K562 (cell line): Measurements from ENCODE around the gene UBN2. TPM values are rescaled to one million over a fixed set of nuclear protein-coding genes. Genes with fewer than 3 reads are reported as not detected.

Experiments used
- BCLAF1 ChIP-seq, 2 experiments: fragments of 450-650 bp in 1 of 2; IDR thresholded peaks; 2 replicates each; pipeline ENCODE4 v1.6.1; 2011 to 2017; ENCODE audit warnings: low read depth in 2 of 2, antibody characterized with exemption in 1 of 2, borderline replicate concordance in 1 of 2, low read length in 1 of 2, mild to moderate bottlenecking in 1 of 2, mixed read lengths in 1 of 2; ENCODE audit not compliant: control insufficient read depth in 1 of 2
- HDAC2 ChIP-seq: fragments of 450-650 bp; IDR thresholded peaks from 2 replicates; pipeline ENCODE4 v1.6.1; 2016; ENCODE audit warnings: mild to moderate bottlenecking
- HNRNPL ChIP-seq: fragments of 200-400 bp; formaldehyde crosslinking; IDR thresholded peaks from 2 replicates; pipeline ENCODE4 v1.6.1; 2017; ENCODE audit warnings: low read depth, mild to moderate bottlenecking, low read length
- POLR2G ChIP-seq: fragments of 200-400 bp; formaldehyde crosslinking; IDR thresholded peaks from 2 replicates; pipeline ENCODE4 v1.6.1; 2017; ENCODE audit warnings: low read depth, mild to moderate bottlenecking, antibody characterized with exemption, low read length, moderate library complexity
- SIN3A ChIP-seq, 2 experiments: fragments of 150-350 bp in 1 of 2; IDR thresholded peaks; 2 replicates each; pipeline ENCODE4 v1.6.1; 2011 to 2016; ENCODE audit warnings: borderline replicate concordance in 2 of 2, low read depth in 2 of 2, low read length in 2 of 2, mild to moderate bottlenecking in 2 of 2, moderate library complexity in 2 of 2; ENCODE audit not compliant: control insufficient read depth in 1 of 2
- SMARCC2 ChIP-seq: fragments of 450-650 bp; IDR thresholded peaks from 2 replicates; pipeline ENCODE4 v1.6.1; 2017; ENCODE audit warnings: antibody characterized with exemption, moderate library complexity, mild to moderate bottlenecking, low read depth
- ZBTB43 ChIP-seq: sonication (generic); formaldehyde crosslinking; IDR thresholded peaks from 2 replicates; pipeline ENCODE4 v1.8.0; 2023; ENCODE audit warnings: mild to moderate bottlenecking, missing genetic modification reagents
- ZBTB49 ChIP-seq: sonication (generic); formaldehyde crosslinking; IDR thresholded peaks from 2 replicates; pipeline ENCODE4 v1.8.0; 2022; ENCODE audit warnings: missing genetic modification reagents, mild to moderate bottlenecking, borderline replicate concordance
- ZNF347 ChIP-seq: fragments of 450-650 bp; formaldehyde crosslinking; IDR thresholded peaks from 2 replicates; pipeline ENCODE4 v1.4.0; 2020; ENCODE audit warnings: low read depth, mild to moderate bottlenecking, moderate library complexity
- ZNF445 ChIP-seq: fragments of 250-450 bp; sonication (Bioruptor Pico); IDR thresholded peaks from 2 replicates; pipeline ENCODE4 v1.4.0; 2020; ENCODE audit warnings: low read depth, mild to moderate bottlenecking, moderate library complexity
- ZNF77 ChIP-seq: fragments of 250-450 bp; sonication (Bioruptor Pico); IDR thresholded peaks from 2 replicates; pipeline ENCODE4 v1.5.0; 2020
- polyA plus RNA-seq, 8 experiments: library from polyadenylated mRNA; depleted of rRNA in 4 of 8; stranded (reverse) in 5 of 8; unstranded in 3 of 8; fragments of >200 nt; fragmentation: Nextera tagmentation in 2 of 8; fragmentation: Illumina TruSeq in 1 of 8; extraction: Ambion mirVana in 2 of 8; extraction: Trizol in 1 of 8; gene quantifications; 2 replicates each; pipeline versions ENCODE4 v1.2.1 to v1.2.3, GENCODE V29; 2011 to 2014; ENCODE audit warnings: inconsistent platforms in 1 of 8, missing spikeins in 1 of 8
- total RNA-seq, 7 experiments: library from RNA; depleted of rRNA in 6 of 7; stranded (reverse); fragments of >200 nt in 6 of 7; fragmentation: Illumina TruSeq in 2 of 7; extraction: Trizol in 2 of 7; gene quantifications; 2 replicates each; pipeline versions ENCODE4 v1.2.1 to v1.2.3, GENCODE V29; 2011 to 2021; ENCODE audit warnings: low replicate concordance in 1 of 7
- TF ChIP-seq, protein P1 (sequence below): fragments of 250-450 bp; sonication (Bioruptor Pico); IDR thresholded peaks from 2 replicates; pipeline ENCODE4 v1.4.0; 2020; ENCODE audit warnings: borderline replicate concordance
- TF ChIP-seq, protein P2 (sequence below): fragments of 450-650 bp; IDR thresholded peaks from 2 replicates; pipeline ENCODE4 v1.6.1; 2016
- TF ChIP-seq, protein P3 (sequence below): sonication (generic); formaldehyde crosslinking; IDR thresholded peaks from 2 replicates; pipeline ENCODE4 v1.9.0; 2022; ENCODE audit warnings: mild to moderate bottlenecking, missing genetic modification reagents

The UBN2 gene
- total and polyA plus RNA-seq, 9 of the 15 experiments (the other 6 are each of a cell fraction or from before 2014, with no cell fraction given) = 1.2 to 19.5 (median 9.9) TPM

- TF ChIP-seq, protein P1, sequence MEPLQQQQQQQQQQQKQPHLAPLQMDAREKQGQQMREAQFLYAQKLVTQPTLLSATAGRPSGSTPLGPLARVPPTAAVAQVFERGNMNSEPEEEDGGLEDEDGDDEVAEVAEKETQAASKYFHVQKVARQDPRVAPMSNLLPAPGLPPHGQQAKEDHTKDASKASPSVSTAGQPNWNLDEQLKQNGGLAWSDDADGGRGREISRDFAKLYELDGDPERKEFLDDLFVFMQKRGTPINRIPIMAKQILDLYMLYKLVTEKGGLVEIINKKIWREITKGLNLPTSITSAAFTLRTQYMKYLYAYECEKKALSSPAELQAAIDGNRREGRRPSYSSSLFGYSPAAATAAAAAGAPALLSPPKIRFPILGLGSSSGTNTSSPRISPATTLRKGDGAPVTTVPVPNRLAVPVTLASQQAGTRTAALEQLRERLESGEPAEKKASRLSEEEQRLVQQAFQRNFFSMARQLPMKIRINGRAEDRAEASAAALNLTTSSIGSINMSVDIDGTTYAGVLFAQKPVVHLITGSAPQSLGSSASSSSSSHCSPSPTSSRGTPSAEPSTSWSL (CRISPR knock-in tag) = 0 out of 2 replicates have a peak, but pooled peaks have one; percentile 63
- TF ChIP-seq, protein P2, sequence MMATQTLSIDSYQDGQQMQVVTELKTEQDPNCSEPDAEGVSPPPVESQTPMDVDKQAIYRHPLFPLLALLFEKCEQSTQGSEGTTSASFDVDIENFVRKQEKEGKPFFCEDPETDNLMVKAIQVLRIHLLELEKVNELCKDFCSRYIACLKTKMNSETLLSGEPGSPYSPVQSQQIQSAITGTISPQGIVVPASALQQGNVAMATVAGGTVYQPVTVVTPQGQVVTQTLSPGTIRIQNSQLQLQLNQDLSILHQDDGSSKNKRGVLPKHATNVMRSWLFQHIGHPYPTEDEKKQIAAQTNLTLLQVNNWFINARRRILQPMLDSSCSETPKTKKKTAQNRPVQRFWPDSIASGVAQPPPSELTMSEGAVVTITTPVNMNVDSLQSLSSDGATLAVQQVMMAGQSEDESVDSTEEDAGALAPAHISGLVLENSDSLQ = peak; percentile 57
- TF ChIP-seq ZNF347 (CRISPR knock-in tag) (no peak), HNRNPL (no peak), BCLAF1 (IDR thresholded peaks at IDR 0.05; ENCODE audit: borderline replicate concordance in 1 of 2, control insufficient read depth in 1 of 2, low read depth in 2 of 2, low read length in 1 of 2) (no peak), HDAC2 (peak; percentile 94; the same call in 1 of the 2 replicates), SMARCC2 (peak; percentile 17; the same call in 1 of the 2 replicates), ZNF77 (no peak), ZBTB43 (peak; percentile 65; the same call in 1 of the 2 replicates), POLR2G (peak; percentile 97), ZNF445 (CRISPR knock-in tag) (no peak), ZBTB49 (CRISPR knock-in tag) (0 out of 2 replicates have a peak, but pooled peaks have one; percentile 63), SIN3A (IDR thresholded peaks at IDR 0.05; ENCODE audit: borderline replicate concordance in 2 of 2, control insufficient read depth in 1 of 2, low read depth in 2 of 2, low read length in 2 of 2) (peak; percentile 97 to 99; a peak in 3 of 4 replicates)
- TF ChIP-seq, protein P3, sequence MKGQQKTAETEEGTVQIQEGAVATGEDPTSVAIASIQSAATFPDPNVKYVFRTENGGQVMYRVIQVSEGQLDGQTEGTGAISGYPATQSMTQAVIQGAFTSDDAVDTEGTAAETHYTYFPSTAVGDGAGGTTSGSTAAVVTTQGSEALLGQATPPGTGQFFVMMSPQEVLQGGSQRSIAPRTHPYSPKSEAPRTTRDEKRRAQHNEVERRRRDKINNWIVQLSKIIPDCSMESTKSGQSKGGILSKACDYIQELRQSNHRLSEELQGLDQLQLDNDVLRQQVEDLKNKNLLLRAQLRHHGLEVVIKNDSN (CRISPR knock-in tag) = no peak
These were observed at the start of gene UBN2 (continued) for GRCh38 chr7:139230774-139231512.
